NCI-H460 (cell line): ENCODE data around the gene SRM. TPM values are rescaled to one million over a fixed set of nuclear protein-coding genes. Genes with fewer than 3 reads are reported as not detected.
"Not testable (repeated sequence)": the region's sequence is repeated elsewhere in the genome, so short reads cannot be mapped to it uniquely, and the experiment has no call there.

Experiments used
- DNase-seq: peaks from one replicate; pipeline ENCODE4 v3.0.0-alpha.2; 2016; ENCODE audit warnings: low read depth; ENCODE audit errors: extremely low read depth
- total RNA-seq: library from RNA; depleted of rRNA; stranded (reverse); fragments of >200 nt; shearing (Covaris generic); gene quantifications from 2 replicates; pipeline ENCODE4 v1.2.3, GENCODE V29; 2014

SRM gene
- total RNA-seq, 1 experiment from 2014 or later: 40.3 TPM

DNA sequence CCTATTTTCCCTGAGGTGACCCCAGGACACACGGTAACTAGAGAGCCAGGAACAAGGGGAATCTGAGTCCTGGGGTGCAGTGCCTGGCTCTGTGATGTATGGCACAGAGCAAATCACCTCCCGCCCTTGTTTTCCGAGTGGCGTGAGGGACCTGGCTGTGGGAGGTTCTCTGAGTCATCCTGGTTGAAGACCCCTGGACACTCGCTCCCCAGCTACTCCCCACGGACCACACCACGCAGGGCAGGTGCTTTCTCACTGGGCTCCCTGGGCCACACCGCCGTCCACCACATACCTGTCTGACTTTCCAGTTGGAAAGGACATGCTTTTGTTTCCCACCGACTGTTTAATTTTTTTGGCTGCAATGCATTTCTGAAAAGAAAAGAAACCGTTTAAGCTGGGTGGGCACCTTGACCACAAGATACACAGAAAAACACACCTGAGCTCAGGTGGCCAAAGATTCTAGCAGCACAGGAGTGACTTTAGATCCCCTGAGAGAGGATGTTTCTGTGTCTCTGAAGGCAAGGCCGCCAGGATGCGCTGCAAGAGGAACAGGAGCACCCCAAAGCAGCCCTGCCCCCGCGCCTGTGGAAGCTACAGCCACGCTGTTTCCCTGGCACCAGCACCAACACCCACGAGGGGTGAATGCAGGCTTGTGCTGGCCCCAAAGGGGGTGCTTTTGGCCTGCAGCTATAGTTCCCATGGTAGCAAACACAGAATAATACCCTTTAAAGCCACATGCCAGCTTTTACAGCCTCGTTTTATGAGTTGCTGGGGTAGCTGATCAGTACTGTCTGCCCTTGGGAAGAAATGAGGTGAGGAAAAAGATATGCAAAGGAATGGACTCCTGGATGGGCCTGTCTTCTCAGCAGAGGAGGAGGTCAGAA is 8.1 kb upstream of the SRM start:
- no peak for DNase-seq

DNA sequence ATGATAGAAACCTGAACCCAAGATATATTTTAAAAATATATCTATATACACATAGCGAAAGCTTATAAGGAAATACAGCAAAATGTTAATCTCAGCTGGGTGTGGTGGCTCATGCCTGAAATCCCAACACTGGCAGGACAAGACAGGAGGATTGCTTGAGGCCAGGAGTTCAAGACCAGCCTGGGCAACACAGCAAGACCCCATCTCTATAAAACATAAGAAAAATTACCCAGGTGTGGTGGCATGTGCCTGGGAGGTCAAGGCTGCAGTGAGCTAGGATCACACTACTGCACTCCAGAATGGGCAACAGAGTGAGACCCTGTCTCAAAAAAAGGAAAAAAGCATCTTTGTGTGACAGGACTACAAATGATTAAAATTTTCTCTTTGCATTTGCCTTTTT is 6.0 kb upstream of the SRM start:
- DNase-seq: no peak

DNA sequence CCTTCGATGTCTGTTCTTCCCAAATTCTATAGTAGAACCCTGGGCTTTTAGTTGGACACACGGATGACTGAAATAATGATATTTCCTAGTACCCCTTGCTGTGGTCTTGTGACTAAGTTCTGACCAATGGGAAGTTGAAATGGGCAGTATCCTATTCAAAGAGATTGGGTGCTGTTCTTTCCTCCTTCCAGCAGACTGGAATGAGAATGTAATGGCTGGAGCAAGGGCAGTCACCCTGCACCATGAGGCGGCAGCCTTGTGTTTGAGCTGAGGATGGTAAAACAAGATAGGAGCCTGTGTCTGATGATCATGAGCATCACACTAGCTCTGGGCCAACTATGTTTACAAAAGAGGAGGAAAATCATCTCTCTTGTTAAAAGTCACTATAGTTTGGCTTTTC is 5.1 kb upstream of the SRM start:
- DNase-seq: no peak

GRCh38 chr1:11063937-11064537 is 4.2 kb upstream of the SRM start:
- DNase-seq: not testable (repeated sequence)

DNA sequence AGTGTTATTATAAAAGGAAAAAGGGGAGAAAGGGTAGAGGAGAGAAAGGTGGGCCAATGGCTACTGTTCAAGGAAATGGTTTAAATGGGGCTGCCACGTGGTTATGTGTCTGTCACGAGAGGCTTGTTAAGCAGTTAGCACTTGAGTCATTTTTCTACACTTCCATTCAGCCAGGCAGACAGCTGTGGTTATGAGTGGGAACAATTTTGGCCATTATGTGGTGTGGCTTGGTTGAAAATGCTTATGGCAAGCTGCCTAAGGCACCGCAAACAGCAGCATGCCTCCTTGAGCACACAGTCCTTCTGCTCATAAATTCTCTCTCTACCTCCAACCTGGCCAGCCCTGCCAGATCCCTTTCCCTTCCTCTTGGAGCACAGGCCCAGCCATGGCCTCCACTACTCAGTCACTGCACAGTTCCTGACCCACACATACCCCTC is 3.2 kb upstream of the SRM start:
- DNase-seq: no peak

DNA sequence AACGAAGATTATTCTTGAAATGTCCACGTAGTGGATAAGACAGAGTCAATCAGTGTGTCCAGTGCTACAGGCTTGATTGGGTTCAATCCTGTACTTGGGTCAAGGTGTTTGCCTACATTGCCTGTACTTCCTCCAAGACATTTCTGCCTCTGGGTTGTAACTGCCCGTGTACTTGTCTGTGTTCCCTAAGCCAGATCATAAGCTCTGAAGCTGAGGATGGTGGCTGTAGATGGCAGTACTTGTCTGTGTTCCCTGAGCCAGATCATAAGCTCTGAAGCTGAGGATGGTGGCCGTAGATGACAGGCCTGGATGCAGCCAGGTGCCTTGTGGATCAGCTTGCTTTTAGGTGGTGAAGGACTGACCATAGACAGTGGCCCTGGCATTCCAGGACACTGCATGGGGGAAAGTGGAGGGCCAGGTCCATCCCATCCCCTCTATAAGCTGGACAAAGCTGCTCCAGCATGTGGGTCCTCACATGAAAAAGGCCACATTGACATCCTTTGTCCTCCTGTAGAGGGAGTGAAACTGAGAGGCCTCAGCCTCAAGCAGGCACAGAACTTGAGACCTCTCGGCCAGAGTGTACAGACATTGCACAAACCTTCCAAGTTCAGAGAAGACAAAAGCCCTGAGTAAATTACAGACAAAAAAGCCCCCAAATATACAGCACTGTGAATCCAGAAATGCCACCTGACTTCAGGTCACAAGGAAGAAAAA is 2.0 kb upstream of the SRM start:
- no peak for DNase-seq

- DNase-seq: no peak
Observed at GRCh38 chr1:11059155-11059967, 457 bp downstream of the SRM start.

- DNase-seq: no peak
Observed at GRCh38 chr1:11058595-11059154, 1.1 kb downstream of the SRM start.

DNA sequence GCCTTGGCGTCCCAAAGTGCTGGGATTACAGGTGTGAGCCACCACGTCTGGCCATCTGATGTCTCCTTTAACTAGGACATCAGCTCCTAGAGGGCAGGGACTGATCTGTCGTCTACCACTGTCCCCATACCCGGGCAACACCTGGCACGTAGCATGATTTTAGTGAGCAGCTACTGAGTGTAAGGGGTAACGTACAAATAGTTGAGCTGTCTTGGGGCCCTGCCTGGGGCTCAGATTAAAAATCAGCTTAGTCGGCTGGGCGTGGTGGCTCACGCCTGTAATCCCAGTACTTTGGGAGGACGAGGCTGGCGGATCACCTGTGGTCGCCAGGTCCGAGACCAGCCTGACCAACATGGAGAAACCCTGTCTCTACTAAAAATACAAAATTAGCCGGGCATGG is 1.8 kb downstream of the SRM start:
- DNase-seq: no peak

DNA sequence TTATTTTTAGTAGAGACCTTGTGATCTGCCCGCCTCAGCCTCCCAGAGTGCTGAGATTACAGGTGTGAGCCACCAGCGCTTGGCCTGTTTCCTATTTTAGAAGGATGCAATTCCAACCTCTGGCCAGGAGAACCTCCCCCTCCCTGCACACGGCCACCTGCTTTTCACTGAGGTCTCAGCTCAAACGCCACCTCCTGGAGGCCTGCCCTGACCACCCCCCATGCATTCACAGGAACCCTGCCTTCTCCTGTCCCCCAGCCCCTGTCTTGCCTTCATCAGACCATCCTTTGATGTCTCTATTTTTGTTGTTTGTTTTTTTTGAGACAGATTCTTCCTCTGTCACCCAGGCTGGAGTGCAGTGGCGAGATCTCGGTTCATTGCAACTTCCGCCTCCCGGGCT is 2.3 kb downstream of the SRM start:
- DNase-seq: no peak

DNA sequence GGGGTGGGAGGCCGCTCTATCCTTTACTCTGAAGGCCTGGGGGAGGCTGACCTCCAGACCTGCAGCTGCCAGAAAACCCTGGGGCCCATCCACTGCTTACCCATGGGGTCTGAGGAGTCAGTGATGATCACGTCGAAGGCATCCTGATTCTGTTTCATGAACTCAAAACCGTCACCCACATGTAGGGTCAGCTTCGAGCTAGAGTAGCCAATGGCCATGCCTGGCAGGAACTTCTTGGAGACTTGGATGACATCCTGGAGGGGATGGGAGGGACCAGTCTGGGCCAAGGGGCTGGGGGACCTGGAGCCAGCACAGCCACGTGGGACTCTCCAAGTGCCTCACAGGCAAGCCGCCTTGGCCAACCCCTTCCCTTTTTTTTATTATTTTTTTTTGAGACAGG is 3.3 kb downstream of the SRM start:
- DNase-seq: no peak

- DNase-seq: no peak
Observed at GRCh38 chr1:11055676-11056075, 4.1 kb downstream of the SRM start.

DNA sequence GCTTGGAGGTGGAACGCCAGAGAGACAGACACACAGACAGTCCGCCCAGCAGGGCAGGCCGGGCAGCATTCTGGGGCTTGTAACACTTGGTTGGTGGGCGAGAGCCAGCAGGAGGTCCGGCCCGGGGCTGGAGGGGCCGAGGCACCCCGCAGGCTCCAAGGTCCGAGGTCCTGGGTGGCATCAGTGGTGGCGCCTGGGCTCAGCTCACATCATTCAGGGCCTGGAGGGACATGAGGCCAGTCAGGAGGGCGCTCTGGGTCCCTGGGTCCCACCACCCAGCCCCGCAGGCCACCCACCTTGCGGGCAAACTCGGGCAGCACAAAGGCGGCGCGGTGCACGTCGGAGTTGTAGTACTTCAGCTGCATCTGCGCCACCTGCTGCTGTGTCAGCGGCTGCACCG is 5.2 kb downstream of the SRM start:
- no peak for DNase-seq

- DNase-seq: no peak
Observed at GRCh38 chr1:11054181-11054580, 5.6 kb downstream of the SRM start.

- no peak for DNase-seq
Observed at GRCh38 chr1:11053758-11054137, 6.1 kb downstream of the SRM start.

GRCh38 chr1:11052839-11053757 is 6.7 kb downstream of the SRM start:
- no peak for DNase-seq

- DNase-seq: no peak
Observed at GRCh38 chr1:11051781-11052511, 7.9 kb downstream of the SRM start.

DNA sequence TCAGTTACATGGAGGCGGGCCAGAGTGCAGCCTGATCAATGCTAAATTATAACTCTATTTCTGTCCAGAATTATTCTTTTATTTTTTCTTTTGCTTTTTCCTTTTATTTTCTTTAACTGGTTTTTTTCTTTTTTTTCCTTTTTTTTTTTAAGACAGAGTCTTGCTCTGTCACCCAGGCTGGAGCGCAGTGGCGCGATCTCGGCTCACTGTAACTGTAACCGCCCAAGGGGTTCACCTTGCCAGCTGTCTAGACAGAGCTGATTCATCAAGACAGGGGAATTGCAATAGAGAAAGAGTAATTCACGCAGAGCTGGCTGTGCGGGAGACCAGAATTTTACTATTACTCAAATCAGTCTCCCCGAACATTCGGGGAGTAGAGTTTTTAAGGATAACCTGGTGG is 8.7 kb downstream of the SRM start:
- not testable (repeated sequence) for DNase-seq
